HCT116 (cell line): ENCODE measurements around the gene FOXK2. TPM values are rescaled to one million over a fixed set of nuclear protein-coding genes. Genes with fewer than 3 reads are reported as not detected.

Experiments
- ATAC-seq: fragments of 200-7000 bp; cut with Tn5 transposase; 2 replicates; pipeline ENCODE4 v1.9.1; 2020; ENCODE audit warnings: mild to moderate bottlenecking, moderate library complexity
- BruUV-seq: library from RNA; stranded (reverse); fragments of 400-500 nt; replicated peaks from 2 replicates; lab custom pipeline; 2021; lab: Mats Ljungman, UMichigan
- CTCF ChIA-PET: fragments of 300-600 bp; sonication (Branson Sonifier 250); formaldehyde crosslinking; loops from one replicate; lab custom pipeline; 2021; ENCODE audit warnings: antibody characterized with exemption; lab: Charles Lee
- POLR2A ChIA-PET: fragments of 300-600, 350-600 bp; sonication (Branson Sonifier 250); formaldehyde crosslinking; loops from one replicate; lab custom pipeline; 2021; ENCODE audit warnings: antibody characterized with exemption; lab: Charles Lee
- RAD21 ChIA-PET, 2 experiments: fragments of 300-600 bp; sonication (Branson Sonifier 250); formaldehyde crosslinking; loops; one replicate each; lab custom pipeline; 2023; ENCODE audit warnings: low total read pairs in 2 of 2; ENCODE audit not compliant: uncharacterized antibody in 2 of 2, unreplicated experiment in 2 of 2, low non-redundant PET in 1 of 2; lab: Charles Lee
- DNase-seq: peaks from one replicate; pipeline ENCODE4 v3.0.0-alpha.2; 2010; ENCODE audit warnings: low read depth, low spot score
- H2AFZ ChIP-seq: fragments of 200-600 bp; shearing (Covaris generic), sonication (generic); 2 replicates; pipeline ENCODE4 v1.6.1; 2017; ENCODE audit warnings: low read depth, mixed run types, mixed read lengths, antibody characterized with exemption, low read length; ENCODE audit not compliant: poor library complexity, severe bottlenecking
- H3K27ac ChIP-seq: 2 replicates; pipeline ENCODE4 v1.5.1; 2012; ENCODE audit warnings: low read depth, low read length
- H3K27me3 ChIP-seq: fragments of 200-600 bp; sonication (generic); 2 replicates; pipeline ENCODE4 v1.6.1; 2016; ENCODE audit warnings: mixed run types, low read length, mixed read lengths; ENCODE audit not compliant: insufficient read depth
- H3K36me3 ChIP-seq, 2 experiments: fragments of 200-500 bp in 1 of 2; fragments of 200-600 bp in 1 of 2; sonication (Bioruptor generic) in 1 of 2; sonication (generic) in 1 of 2; 2 replicates each; pipeline versions ENCODE4 v1.5.1 to v1.6.1; 2014 to 2016; ENCODE audit warnings: low read length in 2 of 2, inconsistent platforms in 1 of 2, mixed read lengths in 1 of 2, mixed run types in 1 of 2; ENCODE audit not compliant: insufficient read depth in 2 of 2, control insufficient read depth in 1 of 2
- H3K4me1 ChIP-seq, 2 experiments: fragments of 200-600 bp in 1 of 2; sonication (generic) in 1 of 2; 2 replicates each; pipeline versions ENCODE4 v1.5.1 to v1.6.1; 2012 to 2017; ENCODE audit warnings: low read length in 2 of 2, inconsistent platforms in 1 of 2, mild to moderate bottlenecking in 1 of 2, mixed read lengths in 1 of 2, mixed run types in 1 of 2, moderate library complexity in 1 of 2; ENCODE audit not compliant: insufficient read depth in 2 of 2, control insufficient read depth in 1 of 2
- H3K4me2 ChIP-seq: fragments of 200-600 bp; sonication (generic); 2 replicates; pipeline ENCODE4 v1.6.1; 2017; ENCODE audit warnings: mixed run types, low read length, mixed read lengths
- H3K4me3 ChIP-seq, 2 experiments: fragments of 200-600 bp in 1 of 2; sonication (generic) in 1 of 2; replicated peaks in 1 of 2; 2 replicates each; pipeline ENCODE4 v1.5.1; 2011 to 2016; ENCODE audit warnings: low read length in 2 of 2, control low read depth in 1 of 2, low read depth in 1 of 2, mild to moderate bottlenecking in 1 of 2, mixed read lengths in 1 of 2, mixed run types in 1 of 2
- H3K79me2 ChIP-seq: fragments of 200-600 bp; sonication (generic); 2 replicates; pipeline ENCODE4 v1.6.1; 2017; ENCODE audit warnings: mild to moderate bottlenecking, mixed run types, low read length, moderate library complexity, mixed read lengths; ENCODE audit not compliant: insufficient read depth
- H3K9ac ChIP-seq: fragments of 200-600 bp; sonication (generic); 2 replicates; pipeline ENCODE4 v1.6.1; 2016; ENCODE audit warnings: low read length, mixed read lengths
- H3K9me2 ChIP-seq: fragments of 200-600 bp; sonication (generic), shearing (Covaris generic); 2 replicates; pipeline ENCODE4 v1.6.1; 2017; ENCODE audit warnings: mixed run types, mild to moderate bottlenecking, moderate library complexity; ENCODE audit not compliant: insufficient read depth
- H3K9me3 ChIP-seq, 2 experiments: fragments of 200-500 bp in 1 of 2; fragments of 200-600 bp in 1 of 2; sonication (Bioruptor generic) in 1 of 2; sonication (generic) in 1 of 2; 2 replicates each; pipeline ENCODE4 v1.6.1; 2014 to 2017; ENCODE audit warnings: low read length in 2 of 2, mixed read lengths in 2 of 2, inconsistent platforms in 1 of 2, low read depth in 1 of 2, mild to moderate bottlenecking in 1 of 2, mixed run types in 1 of 2, moderate library complexity in 1 of 2; ENCODE audit not compliant: control insufficient read depth in 1 of 2, insufficient read depth in 1 of 2
- H4K20me1 ChIP-seq: fragments of 200-600 bp; sonication (generic), shearing (Covaris generic); 2 replicates; pipeline ENCODE4 v1.6.1; 2017; ENCODE audit warnings: mixed run types, mild to moderate bottlenecking, moderate library complexity; ENCODE audit not compliant: insufficient read depth
- CBX3 ChIP-seq: IDR thresholded peaks from 2 replicates; pipeline ENCODE4 v1.6.1; 2012; ENCODE audit warnings: low read depth
- CEBPB ChIP-seq: IDR thresholded peaks from 2 replicates; pipeline ENCODE4 v1.6.1; 2012; ENCODE audit warnings: low read depth
- EGR1 ChIP-seq: IDR thresholded peaks from 2 replicates; pipeline ENCODE4 v1.6.1; 2012; ENCODE audit warnings: low read depth
- FOSL1 ChIP-seq: IDR thresholded peaks from 2 replicates; pipeline ENCODE4 v1.6.1; 2012; ENCODE audit warnings: low read depth
- POLR2A ChIP-seq: IDR thresholded peaks from 2 replicates; pipeline ENCODE4 v1.7.0; 2011; ENCODE audit warnings: borderline replicate concordance; ENCODE audit not compliant: insufficient read depth, insufficient read length; ENCODE audit errors: extremely low read depth
- POLR2AphosphoS5 ChIP-seq: IDR thresholded peaks from 2 replicates; pipeline ENCODE4 v1.6.1; 2011; ENCODE audit warnings: mild to moderate bottlenecking, low read depth, low read length, moderate library complexity
- RAD21 ChIP-seq: IDR thresholded peaks from 2 replicates; pipeline ENCODE4 v1.6.1; 2012; ENCODE audit warnings: low read depth, mild to moderate bottlenecking
- SIN3A ChIP-seq: IDR thresholded peaks from 2 replicates; pipeline ENCODE4 v1.6.1; 2012; ENCODE audit warnings: low read depth
- TCF7L2 ChIP-seq: IDR thresholded peaks from 2 replicates; pipeline ENCODE4 v1.7.0; 2011; ENCODE audit warnings: borderline replicate concordance, inconsistent platforms; ENCODE audit not compliant: insufficient read depth, insufficient read length; ENCODE audit errors: extremely low read depth
- YY1 ChIP-seq: IDR thresholded peaks from 2 replicates; pipeline ENCODE4 v1.6.1; 2011; ENCODE audit warnings: low read length, low read depth, moderate library complexity, mild to moderate bottlenecking; ENCODE audit not compliant: insufficient replicate concordance; ENCODE audit errors: extremely low read depth
- intact Hi-C: fragments of 100-400 bp; cut with micrococcal nuclease; formaldehyde crosslinking; loops from 2 replicates; pipeline ENCODE4 v1.10.0; 2022
- total RNA-seq: library from RNA; stranded (reverse); gene quantifications from one replicate; pipeline ENCODE4 v1.2.1, GENCODE V29; 2021; ENCODE audit not compliant: unreplicated experiment
- TF ChIP-seq, protein P1 (sequence below), 3 experiments: fragments of 200-600 bp in 1 of 3; sonication (generic) in 1 of 3; IDR thresholded peaks in 2 of 3; conservative IDR thresholded peaks in 1 of 3; 2 replicates each; pipeline ENCODE4 v1.5.1; 2012 to 2017; ENCODE audit warnings: low read depth in 2 of 3, low read length in 2 of 3, antibody characterized with exemption in 1 of 3, borderline replicate concordance in 1 of 3, control low read depth in 1 of 3, mild to moderate bottlenecking in 1 of 3, mixed read lengths in 1 of 3, mixed run types in 1 of 3, moderate library complexity in 1 of 3; ENCODE audit not compliant: insufficient read depth in 1 of 3
- TF ChIP-seq, protein P2 (sequence below): IDR thresholded peaks from 2 replicates; pipeline ENCODE4 v1.6.1; 2012; ENCODE audit warnings: low read depth
- TF ChIP-seq, protein P3 (sequence below): IDR thresholded peaks from 2 replicates; pipeline ENCODE4 v1.6.1; 2012

The FOXK2 gene
- total RNA-seq, 1 experiment from 2014 or later: 122 TPM

DNA sequence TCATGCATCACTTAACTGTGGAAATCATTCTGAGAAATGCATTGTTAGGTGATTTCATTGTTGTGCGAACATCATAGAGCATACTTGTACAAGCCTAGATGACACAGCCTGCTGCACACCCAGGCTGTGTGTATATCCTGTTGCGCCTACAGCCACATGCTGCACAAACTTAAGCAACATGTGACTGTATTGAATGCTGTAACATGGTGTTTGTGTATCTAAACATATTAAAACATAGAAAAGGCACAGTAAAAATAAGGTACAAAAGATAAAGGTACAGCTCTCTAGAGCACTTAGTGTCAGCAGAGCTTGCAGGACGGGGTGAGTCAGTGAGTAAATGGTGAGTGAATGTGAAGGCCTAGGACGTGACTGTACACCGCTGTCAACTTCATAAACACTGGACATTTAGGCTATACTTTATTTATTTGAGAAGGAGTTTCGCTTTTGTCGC is 11.9 kb downstream of the FOXK2 start:
- Histone ChIP-seq H3K79me2 (peaks cover 100% of the 10 kb centered on the region), H3K9me2 (no peaks in the 10 kb centered on the region), H4K20me1 (peaks cover 46% of the 10 kb centered on the region; the same call in 1 of the 2 replicates), H2AFZ (no peak overlapping the region), H3K4me2 (peak overlapping the region; percentile 7; the same call in 1 of the 2 replicates), H3K4me3 (no peak overlapping the region), H3K9me3 (no peaks in the 10 kb centered on the region), H3K27me3 (no peaks in the 10 kb centered on the region), H3K36me3 (no peaks in the 10 kb centered on the region), H3K4me1 (peaks cover 39 to 79% of the 10 kb centered on the region in 2 experiments), H3K27ac (no peak overlapping the region), H3K9ac (no peak overlapping the region)
- ChIA-PET RAD21 (no interaction called here), POLR2A (no interaction called here), CTCF (no interaction called here)
- no peak for TF ChIP-seq FOSL1
- TF ChIP-seq EGR1: no peak
- TF ChIP-seq CEBPB: no peak
- no peak for TF ChIP-seq TCF7L2
- TF ChIP-seq POLR2A: no peak
- TF ChIP-seq RAD21: no peak
- TF ChIP-seq YY1: no peak
- TF ChIP-seq SIN3A: no peak
- TF ChIP-seq POLR2AphosphoS5: no peak
- TF ChIP-seq, protein P1, sequence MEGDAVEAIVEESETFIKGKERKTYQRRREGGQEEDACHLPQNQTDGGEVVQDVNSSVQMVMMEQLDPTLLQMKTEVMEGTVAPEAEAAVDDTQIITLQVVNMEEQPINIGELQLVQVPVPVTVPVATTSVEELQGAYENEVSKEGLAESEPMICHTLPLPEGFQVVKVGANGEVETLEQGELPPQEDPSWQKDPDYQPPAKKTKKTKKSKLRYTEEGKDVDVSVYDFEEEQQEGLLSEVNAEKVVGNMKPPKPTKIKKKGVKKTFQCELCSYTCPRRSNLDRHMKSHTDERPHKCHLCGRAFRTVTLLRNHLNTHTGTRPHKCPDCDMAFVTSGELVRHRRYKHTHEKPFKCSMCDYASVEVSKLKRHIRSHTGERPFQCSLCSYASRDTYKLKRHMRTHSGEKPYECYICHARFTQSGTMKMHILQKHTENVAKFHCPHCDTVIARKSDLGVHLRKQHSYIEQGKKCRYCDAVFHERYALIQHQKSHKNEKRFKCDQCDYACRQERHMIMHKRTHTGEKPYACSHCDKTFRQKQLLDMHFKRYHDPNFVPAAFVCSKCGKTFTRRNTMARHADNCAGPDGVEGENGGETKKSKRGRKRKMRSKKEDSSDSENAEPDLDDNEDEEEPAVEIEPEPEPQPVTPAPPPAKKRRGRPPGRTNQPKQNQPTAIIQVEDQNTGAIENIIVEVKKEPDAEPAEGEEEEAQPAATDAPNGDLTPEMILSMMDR (IDR thresholded peaks at IDR 0.05 in 2 of 3, conservative IDR thresholded peaks at IDR 0.05 in 1 of 3; ENCODE audit: borderline replicate concordance in 1 of 3, insufficient read depth in 1 of 3, low read depth in 2 of 3, low read length in 2 of 3): no peak
- TF ChIP-seq, protein P2, sequence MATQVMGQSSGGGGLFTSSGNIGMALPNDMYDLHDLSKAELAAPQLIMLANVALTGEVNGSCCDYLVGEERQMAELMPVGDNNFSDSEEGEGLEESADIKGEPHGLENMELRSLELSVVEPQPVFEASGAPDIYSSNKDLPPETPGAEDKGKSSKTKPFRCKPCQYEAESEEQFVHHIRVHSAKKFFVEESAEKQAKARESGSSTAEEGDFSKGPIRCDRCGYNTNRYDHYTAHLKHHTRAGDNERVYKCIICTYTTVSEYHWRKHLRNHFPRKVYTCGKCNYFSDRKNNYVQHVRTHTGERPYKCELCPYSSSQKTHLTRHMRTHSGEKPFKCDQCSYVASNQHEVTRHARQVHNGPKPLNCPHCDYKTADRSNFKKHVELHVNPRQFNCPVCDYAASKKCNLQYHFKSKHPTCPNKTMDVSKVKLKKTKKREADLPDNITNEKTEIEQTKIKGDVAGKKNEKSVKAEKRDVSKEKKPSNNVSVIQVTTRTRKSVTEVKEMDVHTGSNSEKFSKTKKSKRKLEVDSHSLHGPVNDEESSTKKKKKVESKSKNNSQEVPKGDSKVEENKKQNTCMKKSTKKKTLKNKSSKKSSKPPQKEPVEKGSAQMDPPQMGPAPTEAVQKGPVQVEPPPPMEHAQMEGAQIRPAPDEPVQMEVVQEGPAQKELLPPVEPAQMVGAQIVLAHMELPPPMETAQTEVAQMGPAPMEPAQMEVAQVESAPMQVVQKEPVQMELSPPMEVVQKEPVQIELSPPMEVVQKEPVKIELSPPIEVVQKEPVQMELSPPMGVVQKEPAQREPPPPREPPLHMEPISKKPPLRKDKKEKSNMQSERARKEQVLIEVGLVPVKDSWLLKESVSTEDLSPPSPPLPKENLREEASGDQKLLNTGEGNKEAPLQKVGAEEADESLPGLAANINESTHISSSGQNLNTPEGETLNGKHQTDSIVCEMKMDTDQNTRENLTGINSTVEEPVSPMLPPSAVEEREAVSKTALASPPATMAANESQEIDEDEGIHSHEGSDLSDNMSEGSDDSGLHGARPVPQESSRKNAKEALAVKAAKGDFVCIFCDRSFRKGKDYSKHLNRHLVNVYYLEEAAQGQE: no peak
- no peak for TF ChIP-seq CBX3
- TF ChIP-seq, protein P3, sequence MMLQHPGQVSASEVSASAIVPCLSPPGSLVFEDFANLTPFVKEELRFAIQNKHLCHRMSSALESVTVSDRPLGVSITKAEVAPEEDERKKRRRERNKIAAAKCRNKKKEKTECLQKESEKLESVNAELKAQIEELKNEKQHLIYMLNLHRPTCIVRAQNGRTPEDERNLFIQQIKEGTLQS: no peak
- no peak for ATAC-seq
- no peak for DNase-seq
- intact Hi-C loops: no loop called here
- no TSS peak for BruUV-seq
